Measurements from ENCODE around the gene HMGCR.

GRCh38 chr5:75367401-75367800 is 30.4 kb downstream of the HMGCR start:
- TF ChIP-seq ZNF785 (tag by site-specific recombination; IDR thresholded peaks at IDR 0.05) (no peak), CTCF (tag by site-specific recombination; IDR thresholded peaks at IDR 0.05) (no peak), IKZF3 (tag by site-specific recombination; IDR thresholded peaks at IDR 0.05) (no peak)

Data from HEK293 (cell line).